ENCODE data around the gene RFXAP. TPM values are rescaled to one million over a fixed set of nuclear protein-coding genes. Genes with fewer than 3 reads are reported as not detected.

Gene RFXAP
- total RNA-seq, 2 experiments from 2014 or later: 10.0 to 34.1 TPM

GRCh38 chr13:36862722-36863121, 43.7 kb downstream of the RFXAP start:
- intact Hi-C loops (cut with micrococcal nuclease; ENCODE audit: unreplicated experiment): no loop called here
- POLR2A ChIA-PET: interaction anchor here (0.5 to 1.4 kb wide), 2 partner anchors 11 to 113 kb away, joined by 3 read pairs; no protein-coding TSS in a partner anchor
- no peak overlapping the region for H3K4me3 ChIP-seq (ENCODE audit: low read depth, low read length, poor library complexity, severe bottlenecking)
- H3K27ac ChIP-seq (ENCODE audit: low read depth, low read length, poor library complexity, severe bottlenecking): no peak overlapping the region
- H3K9me3 ChIP-seq (ENCODE audit: low read length): no peaks in the 10 kb centered on the region
- H3K36me3 ChIP-seq (ENCODE audit: insufficient read depth, low read length): peaks cover 49% of the 10 kb centered on the region
- no peak for DNase-seq (ENCODE audit: low spot score)
- H3K9me2 ChIP-seq (ENCODE audit: insufficient read depth, low read length): no peaks in the 10 kb centered on the region
- no peaks in the 10 kb centered on the region for H4K20me1 ChIP-seq (ENCODE audit: insufficient read depth, low read length)
- TF ChIP-seq EZH2phosphoT487 (IDR thresholded peaks at IDR 0.05; ENCODE audit: borderline replicate concordance, low read depth, low read length): no peak
- CTCF ChIA-PET (ENCODE audit: unreplicated experiment): no interaction called here
- no TSS peak for BruUV-seq (replicated peaks)
- no peaks in the 10 kb centered on the region for H3K4me1 ChIP-seq (ENCODE audit: insufficient read depth, low read length, poor library complexity, severe bottlenecking)
- no peak overlapping the region for H2AFZ ChIP-seq (ENCODE audit: low read length)
- no peak overlapping the region for H3K4me2 ChIP-seq (ENCODE audit: low read length)
- H3K79me2 ChIP-seq (ENCODE audit: insufficient read depth, low read depth, low read length): no peaks in the 10 kb centered on the region

DNA sequence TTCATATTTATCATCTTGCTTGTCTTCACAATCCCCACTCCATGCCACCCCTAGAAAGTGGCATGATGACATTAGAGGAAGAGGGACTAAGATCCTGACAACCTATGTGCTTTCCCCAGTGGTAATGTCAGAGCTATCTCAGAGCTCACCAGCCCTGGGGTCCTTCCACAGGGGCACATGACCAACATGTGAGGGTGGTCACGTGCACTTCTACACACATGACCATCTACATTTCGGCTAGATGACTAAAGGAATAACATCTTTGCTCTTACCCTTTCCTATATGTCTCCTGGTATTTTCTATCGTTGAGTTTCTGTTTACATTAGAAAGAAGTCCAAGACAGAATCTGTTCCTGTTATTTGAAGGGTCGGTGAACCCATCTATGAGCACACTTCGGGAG, 46.2 kb downstream of the RFXAP start:
- Histone ChIP-seq H4K20me1 (ENCODE audit: insufficient read depth, low read length) (no peaks in the 10 kb centered on the region), H3K9me3 (ENCODE audit: low read length) (no peaks in the 10 kb centered on the region), H3K4me1 (ENCODE audit: insufficient read depth, low read length, poor library complexity, severe bottlenecking) (no peaks in the 10 kb centered on the region), H3K9me2 (ENCODE audit: insufficient read depth, low read length) (no peaks in the 10 kb centered on the region), H3K4me3 (ENCODE audit: low read depth, low read length, poor library complexity, severe bottlenecking) (no peak overlapping the region), H3K79me2 (ENCODE audit: insufficient read depth, low read depth, low read length) (no peaks in the 10 kb centered on the region), H3K36me3 (ENCODE audit: insufficient read depth, low read length) (peaks cover 50% of the 10 kb centered on the region), H2AFZ (ENCODE audit: low read length) (no peak overlapping the region), H3K27ac (ENCODE audit: low read depth, low read length, poor library complexity, severe bottlenecking) (no peak overlapping the region), H3K4me2 (ENCODE audit: low read length) (no peak overlapping the region)
- no peak for DNase-seq (ENCODE audit: low spot score)
- ChIA-PET POLR2A (interaction anchor here (0.6 kb wide), 1 partner anchor 135 kb away, joined by 5 read pairs; no protein-coding TSS in a partner anchor), CTCF (ENCODE audit: unreplicated experiment) (no interaction called here)
- no TSS peak for BruUV-seq (replicated peaks)
- no peak for TF ChIP-seq CTCF (conservative IDR thresholded peaks at IDR 0.05; ENCODE audit: low read length)
- TF ChIP-seq EZH2phosphoT487 (IDR thresholded peaks at IDR 0.05; ENCODE audit: borderline replicate concordance, low read depth, low read length): no peak
- intact Hi-C loops (cut with micrococcal nuclease; ENCODE audit: unreplicated experiment): no loop called here

DNA sequence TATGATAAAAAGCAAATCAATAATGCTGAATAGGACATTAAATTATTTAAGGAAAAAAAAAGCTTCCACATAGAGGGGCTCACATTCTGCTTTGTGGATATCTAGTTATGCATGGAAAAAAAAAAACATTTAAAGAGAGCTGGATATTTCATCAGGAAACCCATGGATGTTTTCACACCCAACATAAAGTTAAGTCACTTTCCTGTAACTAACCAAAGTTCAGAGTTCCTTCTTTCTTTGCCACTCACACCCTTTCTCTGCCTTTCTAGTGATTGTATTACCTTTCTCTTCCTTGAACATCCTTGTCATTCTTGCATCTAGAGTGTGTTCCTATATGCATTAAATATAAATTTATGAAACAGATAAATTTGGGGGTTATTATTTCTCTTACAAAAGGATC, 47.2 kb downstream of the RFXAP start:
- Histone ChIP-seq H2AFZ (ENCODE audit: low read length) (no peak overlapping the region), H3K9me2 (ENCODE audit: insufficient read depth, low read length) (no peaks in the 10 kb centered on the region), H3K4me1 (ENCODE audit: insufficient read depth, low read length, poor library complexity, severe bottlenecking) (no peaks in the 10 kb centered on the region), H3K79me2 (ENCODE audit: insufficient read depth, low read depth, low read length) (no peaks in the 10 kb centered on the region), H4K20me1 (ENCODE audit: insufficient read depth, low read length) (no peaks in the 10 kb centered on the region), H3K9me3 (ENCODE audit: low read length) (no peaks in the 10 kb centered on the region), H3K4me3 (ENCODE audit: low read depth, low read length, poor library complexity, severe bottlenecking) (no peak overlapping the region), H3K4me2 (ENCODE audit: low read length) (no peak overlapping the region), H3K27ac (ENCODE audit: low read depth, low read length, poor library complexity, severe bottlenecking) (no peak overlapping the region), H3K36me3 (ENCODE audit: insufficient read depth, low read length) (peaks cover 47% of the 10 kb centered on the region)
- intact Hi-C loops (cut with micrococcal nuclease; ENCODE audit: unreplicated experiment): no loop called here
- ChIA-PET POLR2A (interaction anchor here (0.6 to 1.3 kb wide), 4 partner anchors 15 to 105 kb away, joined by 3 read pairs; no protein-coding TSS in a partner anchor), CTCF (ENCODE audit: unreplicated experiment) (interaction anchor here (0.6 kb wide), 1 partner anchor 57 kb away, joined by 3 read pairs; no protein-coding TSS in a partner anchor)
- TF ChIP-seq CTCF (conservative IDR thresholded peaks at IDR 0.05; ENCODE audit: low read length): no peak
- no peak for TF ChIP-seq EZH2phosphoT487 (IDR thresholded peaks at IDR 0.05; ENCODE audit: borderline replicate concordance, low read depth, low read length)
- no peak for DNase-seq (ENCODE audit: low spot score)
- BruUV-seq (replicated peaks): no TSS peak
